ENCODE measurements around the gene ZFHX3. TPM values are rescaled to one million over a fixed set of nuclear protein-coding genes. Genes with fewer than 3 reads are reported as not detected.

ZFHX3 gene
- total and polyA plus RNA-seq, 3 donors from 2014 or later: 3.3 to 19.9 (median 15.7) TPM

DNA sequence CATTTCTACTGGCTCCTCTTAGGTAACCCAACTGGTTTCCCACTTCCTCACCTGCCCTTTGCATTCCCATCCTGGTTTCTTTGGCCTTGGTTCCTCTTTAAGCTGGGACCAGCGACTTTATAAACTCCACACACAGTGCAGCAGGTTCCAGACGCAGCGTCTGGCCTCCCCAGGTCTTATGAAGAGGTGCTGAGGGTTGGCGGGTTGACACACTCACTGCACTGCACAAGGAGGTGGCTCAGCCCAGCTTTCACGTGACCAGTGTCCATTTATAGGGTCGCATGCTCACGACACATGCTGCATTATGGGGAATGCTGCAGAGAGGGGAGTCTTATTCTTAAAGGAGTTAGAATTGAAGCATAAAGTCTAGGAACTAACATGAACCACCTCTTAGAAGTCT is 70.8 kb downstream of the ZFHX3 start:
- no peaks in the 10 kb centered on the region for H3K27me3 ChIP-seq
- H3K36me3 ChIP-seq (ENCODE audit: low read depth, missing control alignments): no peaks in the 10 kb centered on the region
- 90 to 98% methylated on average over 7 of the region's 7 CpGs for WGBS, 2 donors
- intact Hi-C loops (cut with DNase I; ENCODE audit: low total_unique reads): no loop called here
- peaks cover 13% of the 10 kb centered on the region for H3K4me1 ChIP-seq
- H3K4me3 ChIP-seq: no peak overlapping the region
- H3K9me3 ChIP-seq: no peaks in the 10 kb centered on the region
- DNase-seq: no peak
- H3K27ac ChIP-seq: no peak overlapping the region
- TF ChIP-seq POLR2A (IDR thresholded peaks at IDR 0.05): no peak
- no peak for TF ChIP-seq CTCF (IDR thresholded peaks at IDR 0.05)

- Histone ChIP-seq H3K4me1 (peaks cover 13% of the 10 kb centered on the region), H3K4me3 (no peak overlapping the region), H3K27ac (no peak overlapping the region), H3K36me3 (ENCODE audit: low read depth, missing control alignments) (no peaks in the 10 kb centered on the region), H3K9me3 (no peaks in the 10 kb centered on the region), H3K27me3 (no peaks in the 10 kb centered on the region)
- intact Hi-C loops (cut with DNase I; ENCODE audit: low total_unique reads): no loop called here
- TF ChIP-seq CTCF (IDR thresholded peaks at IDR 0.05): no peak
- TF ChIP-seq POLR2A (IDR thresholded peaks at IDR 0.05): no peak
- 91 to 95% methylated on average over 17 of the region's 17 CpGs for WGBS, 2 donors
- DNase-seq: no peak
Measured at GRCh38 chr16:72976438-72977064, 71.4 kb downstream of the ZFHX3 start.

- Histone ChIP-seq H3K4me3 (no peak overlapping the region), H3K27me3 (no peaks in the 10 kb centered on the region), H3K27ac (no peak overlapping the region), H3K4me1 (peaks cover 11% of the 10 kb centered on the region), H3K36me3 (ENCODE audit: low read depth, missing control alignments) (no peaks in the 10 kb centered on the region), H3K9me3 (no peaks in the 10 kb centered on the region)
- intact Hi-C loops (cut with DNase I; ENCODE audit: low total_unique reads): no loop called here
- no peak for DNase-seq
- WGBS, 2 donors: 63 to 64% methylated on average over 5 of the region's 5 CpGs
- TF ChIP-seq POLR2A (IDR thresholded peaks at IDR 0.05): no peak
- no peak for TF ChIP-seq CTCF (IDR thresholded peaks at IDR 0.05)
Measured at GRCh38 chr16:72975809-72976437, 72.0 kb downstream of the ZFHX3 start.

DNA sequence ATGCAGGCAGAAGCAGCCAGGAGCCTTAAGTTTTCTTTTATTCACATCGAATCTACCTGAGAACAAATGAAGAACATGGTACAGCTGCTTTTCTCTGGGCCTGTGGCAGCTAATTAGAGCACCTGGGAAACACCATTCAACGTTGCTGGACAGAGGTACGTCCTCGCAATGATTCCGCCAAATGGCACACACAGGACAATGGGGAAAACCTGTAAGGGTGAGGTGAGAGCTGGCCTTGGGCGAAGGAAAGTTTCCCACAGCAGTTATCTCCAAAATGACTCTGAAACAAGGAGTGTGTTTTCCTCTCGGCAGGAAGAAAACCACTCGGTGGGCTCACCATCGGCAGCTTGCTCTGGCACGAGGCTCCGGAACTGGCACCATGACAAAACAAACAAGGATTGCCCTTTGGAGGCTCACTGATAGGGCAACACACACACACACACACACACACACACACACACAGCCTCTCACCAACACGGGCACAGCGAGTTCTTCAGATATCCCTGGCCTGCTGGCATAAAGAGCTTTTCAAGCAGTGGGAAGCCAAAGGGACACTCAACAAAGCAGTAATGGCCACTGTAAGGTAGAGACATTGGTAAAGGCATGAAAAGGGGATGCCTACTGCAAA is 73.7 kb downstream of the ZFHX3 start:
- H3K27ac ChIP-seq: no peak overlapping the region
- no peak for DNase-seq
- intact Hi-C loops (cut with DNase I; ENCODE audit: low total_unique reads): no loop called here

More for the DNA sequence above, 73.7 kb downstream of the ZFHX3 start:
- H3K4me1 ChIP-seq: no peaks in the 10 kb centered on the region
- no peaks in the 10 kb centered on the region for H3K9me3 ChIP-seq
- H3K36me3 ChIP-seq (ENCODE audit: low read depth, missing control alignments): no peaks in the 10 kb centered on the region
- TF ChIP-seq POLR2A (IDR thresholded peaks at IDR 0.05) (no peak), CTCF (IDR thresholded peaks at IDR 0.05) (no peak)
- 71 to 79% methylated on average over 13 of the region's 13 CpGs for WGBS, 2 donors
- no peaks in the 10 kb centered on the region for H3K27me3 ChIP-seq
- no peak overlapping the region for H3K4me3 ChIP-seq

Data from testis (tissue), 3 donors.